Right lobe of liver (tissue), 6 donors: Measurements from ENCODE around the gene PRLH. TPM values are rescaled to one million over a fixed set of nuclear protein-coding genes. Genes with fewer than 3 reads are reported as not detected.
A peak's percentile ranks its signal among the peaks of the same experiment; 100 is the strongest.
"Not testable (repeated sequence)": the region's sequence is repeated elsewhere in the genome, so short reads cannot be mapped to it uniquely, and the experiment has no call there.

Experiments used
- ATAC-seq, 4 donors: fragments of 200-7000 bp; cut with Tn5 transposase; one replicate each; pipeline ENCODE4 v1.9.1; 2020; ENCODE audit warnings: mild to moderate bottlenecking in 4 of 4, moderate library complexity in 4 of 4
- DNase-seq, 3 donors: peaks; one replicate each; pipeline ENCODE4 v3.0.0-alpha.2; 2020
- H3K27ac ChIP-seq, 3 donors: fragments of 200-600 bp; one replicate each; pipeline ENCODE4 v1.8.0; 2022
- H3K27me3 ChIP-seq, 2 donors: fragments of 200-600 bp; one replicate each; pipeline ENCODE4 v1.8.0; 2022
- H3K36me3 ChIP-seq, 4 donors: fragments of 200-600 bp; sonication (generic) in 1 of 4; one replicate each; pipeline versions ENCODE4 v1.5.1 to v1.8.0; 2017 to 2022; ENCODE audit warnings: control low read depth in 1 of 4
- H3K4me1 ChIP-seq, 4 donors: fragments of 200-600 bp; sonication (generic) in 1 of 4; one replicate each; pipeline versions ENCODE4 v1.5.1 to v1.8.0; 2017 to 2022; ENCODE audit warnings: control low read depth in 1 of 4
- H3K4me3 ChIP-seq, 3 donors: fragments of 200-600 bp; one replicate each; pipeline ENCODE4 v1.8.0; 2022
- H3K9me3 ChIP-seq, 4 donors: fragments of 200-600 bp; sonication (generic) in 1 of 4; one replicate each; pipeline versions ENCODE4 v1.5.1 to v1.8.0; 2017 to 2022; ENCODE audit warnings: control low read depth in 1 of 4
- POLR2A ChIP-seq: fragments of 450-650 bp; IDR thresholded peaks from one replicate; pipeline ENCODE4 v1.6.1; 2017; ENCODE audit warnings: antibody characterized with exemption, mild to moderate bottlenecking
- WGBS: methylation state at CpG from one replicate; pipeline ENCODE4 v1.1.6; 2018; ENCODE audit warnings: low coverage, low lambda C conversion rate; ENCODE audit not compliant: insufficient coverage; ENCODE audit errors: missing lambda C conversion rate; 5-methylcytosine and 5-hydroxymethylcytosine counted together
- intact Hi-C, 2 donors: fragments of 100-400 bp; cut with DNase I; formaldehyde crosslinking; loops; one replicate each; pipeline versions ENCODE4 v1.11.2 to v1.14.1; 2022
- total RNA-seq, 6 experiments: library from RNA; depleted of rRNA in 2 of 6; stranded (reverse); fragments of >200 nt in 2 of 6; fragmentation: NEBNext Ultra II Directional in 3 of 6; extraction: Animal tissue kit (Norgen Biotek cat#: 25700) in 3 of 6; gene quantifications; one replicate each; pipeline versions ENCODE4 v1.1.0 to v1.2.4, GENCODE V29; 2016 to 2023
- TF ChIP-seq, protein P1 (sequence below), 4 donors: fragments of 200-600 bp in 3 of 4; fragments of 450-650 bp in 1 of 4; IDR thresholded peaks; one replicate each; pipeline versions ENCODE4 v1.5.1 to v1.8.0; 2016 to 2022; ENCODE audit warnings: antibody characterized with exemption in 4 of 4, mild to moderate bottlenecking in 2 of 4
- donor health status: DM: no; HTN: yes; CAD: no.
- donor health status: DM: no; HTN: no; CAD: no.
- donor health status: DM: no; HTN: no; CAD: no.
- donor health status: DM: no; HTN: yes; CAD: no.
- donor health status: DM: no; HTN: yes; CAD: no.

The PRLH gene
- total RNA-seq, 6 experiments from 2014 or later = not detected

DNA sequence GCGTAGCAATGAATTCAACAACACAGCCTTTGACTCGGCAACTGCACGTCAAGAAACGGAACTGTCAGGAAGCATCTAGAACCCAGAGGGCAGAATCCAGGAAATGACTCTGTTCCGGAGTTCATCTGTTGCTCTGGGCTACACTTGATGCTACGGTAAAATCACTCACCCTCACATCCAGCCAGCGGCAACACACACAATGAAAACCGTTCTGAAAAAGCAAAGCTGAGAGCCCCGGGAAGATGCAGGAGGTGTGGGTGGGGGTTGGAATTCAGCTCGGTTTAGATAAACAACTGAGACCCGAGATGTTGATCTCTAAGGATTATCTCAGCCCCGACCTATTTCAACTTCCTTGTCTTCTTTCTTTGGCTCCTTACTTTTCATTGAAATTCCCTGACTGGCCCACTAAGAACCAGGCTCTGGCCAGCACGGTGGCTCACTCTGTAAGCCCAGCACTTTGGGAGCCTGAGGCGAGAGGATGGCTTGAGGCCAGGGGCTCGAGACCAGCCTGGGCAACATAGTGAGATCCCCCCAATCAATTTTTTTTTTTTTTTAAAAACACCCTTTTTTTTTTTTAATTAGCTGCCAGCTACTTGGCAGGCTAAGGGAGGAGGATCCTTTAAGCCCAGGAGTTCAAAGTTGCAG lies 37.5 kb downstream of the PRLH start:
- H3K27ac ChIP-seq = peak overlapping the region in 1 of 3 donors; percentile 24
- DNase-seq (peak in 1 of 3 donors; percentile 71), ATAC-seq (peak; percentile 49 to 72 (median 68))
- TF ChIP-seq, protein P1, sequence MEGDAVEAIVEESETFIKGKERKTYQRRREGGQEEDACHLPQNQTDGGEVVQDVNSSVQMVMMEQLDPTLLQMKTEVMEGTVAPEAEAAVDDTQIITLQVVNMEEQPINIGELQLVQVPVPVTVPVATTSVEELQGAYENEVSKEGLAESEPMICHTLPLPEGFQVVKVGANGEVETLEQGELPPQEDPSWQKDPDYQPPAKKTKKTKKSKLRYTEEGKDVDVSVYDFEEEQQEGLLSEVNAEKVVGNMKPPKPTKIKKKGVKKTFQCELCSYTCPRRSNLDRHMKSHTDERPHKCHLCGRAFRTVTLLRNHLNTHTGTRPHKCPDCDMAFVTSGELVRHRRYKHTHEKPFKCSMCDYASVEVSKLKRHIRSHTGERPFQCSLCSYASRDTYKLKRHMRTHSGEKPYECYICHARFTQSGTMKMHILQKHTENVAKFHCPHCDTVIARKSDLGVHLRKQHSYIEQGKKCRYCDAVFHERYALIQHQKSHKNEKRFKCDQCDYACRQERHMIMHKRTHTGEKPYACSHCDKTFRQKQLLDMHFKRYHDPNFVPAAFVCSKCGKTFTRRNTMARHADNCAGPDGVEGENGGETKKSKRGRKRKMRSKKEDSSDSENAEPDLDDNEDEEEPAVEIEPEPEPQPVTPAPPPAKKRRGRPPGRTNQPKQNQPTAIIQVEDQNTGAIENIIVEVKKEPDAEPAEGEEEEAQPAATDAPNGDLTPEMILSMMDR (IDR thresholded peaks at IDR 0.05) = no peak
- peak; percentile 49 for TF ChIP-seq POLR2A
- H3K36me3 ChIP-seq = no peaks in the 10 kb centered on the region
- no peaks in the 10 kb centered on the region for H3K27me3 ChIP-seq
- 25% methylated on average over 15 of the region's 15 CpGs for WGBS
- H3K4me1 ChIP-seq = peaks cover 0 to 16% (median 6%) of the 10 kb centered on the region in 4 donors
- H3K9me3 ChIP-seq = no peaks in the 10 kb centered on the region
- intact Hi-C loops = no loop called here
- no peak overlapping the region for H3K4me3 ChIP-seq

DNA sequence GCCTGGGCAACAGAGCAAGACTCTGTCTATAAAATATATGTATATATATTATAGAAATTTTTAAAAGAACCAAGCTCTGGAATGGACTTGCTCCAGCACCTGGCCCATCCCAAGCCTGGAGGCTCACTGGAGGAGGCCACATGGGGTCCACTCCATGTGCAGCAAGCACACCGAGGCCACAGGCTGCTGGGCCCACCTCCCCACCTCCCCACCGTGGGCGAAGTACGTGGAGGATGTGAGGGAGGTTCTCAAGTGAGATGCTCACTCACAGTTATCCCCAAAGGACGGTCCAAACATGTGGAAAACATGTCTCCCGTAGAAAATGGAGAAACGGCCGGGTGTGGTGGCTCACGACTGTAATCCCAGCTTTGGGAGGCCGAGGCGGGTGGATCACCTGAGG lies 38.0 kb downstream of the PRLH start:
- WGBS = 82% methylated on average over 11 of the region's 11 CpGs
- Histone ChIP-seq H3K27me3 (no peaks in the 10 kb centered on the region), H3K9me3 (no peaks in the 10 kb centered on the region), H3K4me3 (no peak overlapping the region), H3K36me3 (no peaks in the 10 kb centered on the region), H3K27ac (peak overlapping the region in 1 of 3 donors; percentile 24), H3K4me1 (peaks cover 0 to 14% (median 6%) of the 10 kb centered on the region in 4 donors)
- DNase-seq = no peak
- no peak for ATAC-seq
- TF ChIP-seq POLR2A = no peak
- TF ChIP-seq, protein P1 (IDR thresholded peaks at IDR 0.05) = no peak
- intact Hi-C loops = no loop called here

DNA sequence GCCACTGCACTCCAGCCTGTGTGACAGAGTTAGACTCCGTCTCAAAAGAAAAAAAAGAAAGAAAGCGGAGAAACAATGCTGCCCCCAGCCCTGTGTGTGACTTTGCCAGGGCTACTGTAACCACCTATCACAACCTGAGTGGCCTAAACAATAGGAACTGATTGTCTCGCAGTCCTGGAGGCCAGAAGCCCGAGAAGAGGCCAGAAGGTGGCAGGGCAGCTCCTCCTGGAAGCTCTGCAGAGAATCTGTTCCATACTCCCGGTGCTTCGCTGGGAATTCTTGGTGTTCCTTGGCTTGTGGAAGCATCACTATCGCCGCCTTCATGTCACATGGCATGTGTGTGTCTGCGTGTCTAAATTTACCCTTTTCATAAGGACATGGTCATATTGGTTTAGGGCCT lies 38.6 kb downstream of the PRLH start:
- WGBS = 89% methylated on average over 5 of the region's 9 CpGs
- no peak overlapping the region for H3K4me3 ChIP-seq
- no peak for TF ChIP-seq POLR2A
- TF ChIP-seq, protein P1 (IDR thresholded peaks at IDR 0.05) = peak; percentile 25 to 54 (median 40)
- H3K27me3 ChIP-seq = no peaks in the 10 kb centered on the region
- H3K27ac ChIP-seq = no peak overlapping the region
- intact Hi-C loops = no loop called here
- no peaks in the 10 kb centered on the region for H3K9me3 ChIP-seq
- DNase-seq (no peak), ATAC-seq (peak; percentile 33 to 60 (median 44))
- peaks cover 0 to 13% (median 6%) of the 10 kb centered on the region in 4 donors for H3K4me1 ChIP-seq
- H3K36me3 ChIP-seq = no peaks in the 10 kb centered on the region

DNA sequence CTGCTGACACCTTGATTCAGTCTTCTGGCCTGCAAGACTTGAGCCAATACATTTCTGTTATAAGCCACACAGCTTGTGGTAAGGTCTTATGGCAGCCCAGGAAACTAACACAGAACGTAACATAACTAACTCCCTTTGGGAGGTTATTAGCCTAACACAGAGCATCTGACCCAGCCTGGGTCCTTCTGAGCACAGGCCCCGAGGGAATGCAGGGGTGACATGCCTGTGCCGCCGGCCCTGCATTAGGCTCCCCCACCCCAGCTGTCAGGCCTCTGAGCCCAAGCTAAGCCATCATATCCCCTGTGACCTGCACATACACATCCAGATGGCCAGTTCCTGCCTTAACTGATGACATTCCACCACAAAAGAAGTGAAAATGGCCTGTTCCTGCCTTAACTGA lies 40.1 kb downstream of the PRLH start:
- H3K36me3 ChIP-seq, intact Hi-C loops, ATAC-seq, H3K27me3 ChIP-seq, H3K9me3 ChIP-seq, H3K4me3 ChIP-seq, H3K27ac ChIP-seq, H3K4me1 ChIP-seq, DNase-seq: not testable (repeated sequence)
- WGBS = no CpG with 5 or more reads among the region's 4 CpGs

DNA sequence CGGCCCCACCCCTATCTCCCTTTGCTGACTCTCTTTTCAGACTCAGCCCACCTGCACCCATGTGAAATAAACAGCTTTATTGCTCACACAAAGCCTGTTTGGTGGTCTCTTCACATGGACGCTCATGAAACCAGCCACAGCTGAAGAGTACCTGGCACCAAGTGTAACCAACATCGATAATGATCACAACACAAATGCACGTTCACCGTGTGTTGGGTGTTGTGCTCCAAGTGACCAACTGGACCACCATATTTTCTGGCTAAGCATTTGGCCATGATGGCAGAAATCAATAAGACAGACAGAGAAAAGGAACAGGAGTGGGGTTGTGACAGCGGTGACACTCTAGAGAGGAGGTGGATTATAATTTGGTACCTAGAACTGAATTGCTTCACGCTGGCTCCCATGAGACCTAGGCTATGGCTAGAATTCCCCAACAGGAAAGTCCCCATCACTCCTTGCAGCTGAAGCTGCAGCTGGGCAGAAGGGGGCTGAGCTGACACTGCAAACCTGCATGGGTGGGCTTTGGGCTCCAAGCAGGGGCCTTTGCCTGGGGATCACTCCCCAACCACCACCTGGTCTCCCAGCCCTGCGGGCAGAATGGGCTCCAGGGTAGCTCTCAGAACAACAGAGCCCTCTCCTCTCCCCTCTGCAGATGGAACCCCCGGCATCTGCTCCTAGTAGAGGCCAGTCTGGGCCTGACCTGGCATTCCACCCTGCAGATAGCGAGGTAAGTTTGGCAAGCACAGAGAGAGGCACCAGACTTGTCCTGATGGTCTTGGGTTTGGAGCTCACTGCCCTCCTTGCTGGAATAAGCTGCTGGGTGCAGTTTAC lies 46.4 kb downstream of the PRLH start:
- peak in 1 of 3 donors; percentile 23 for DNase-seq
- TF ChIP-seq POLR2A = no peak
- TF ChIP-seq, protein P1 (IDR thresholded peaks at IDR 0.05) = no peak

More for the DNA sequence above, 46.4 kb downstream of the PRLH start:
- Histone ChIP-seq H3K4me1 (no peaks in the 10 kb centered on the region), H3K27ac (no peak overlapping the region), H3K27me3 (no peaks in the 10 kb centered on the region), H3K36me3 (no peaks in the 10 kb centered on the region), H3K9me3 (no peaks in the 10 kb centered on the region), H3K4me3 (no peak overlapping the region)
- intact Hi-C loops = no loop called here
- ATAC-seq = peak in 1 of 4 donors; percentile 28
- WGBS = 94% methylated on average over 7 of the region's 10 CpGs
